GM18520 (cell line): Measurements from ENCODE around the gene ERCC6L2.

Source experiments
- ATAC-seq: cut with Tn5 transposase; IDR thresholded peaks from one replicate; pipeline ENCODE4 v1.9.1; 2021; ENCODE audit not compliant: unreplicated experiment

Gene ERCC6L2

DNA sequence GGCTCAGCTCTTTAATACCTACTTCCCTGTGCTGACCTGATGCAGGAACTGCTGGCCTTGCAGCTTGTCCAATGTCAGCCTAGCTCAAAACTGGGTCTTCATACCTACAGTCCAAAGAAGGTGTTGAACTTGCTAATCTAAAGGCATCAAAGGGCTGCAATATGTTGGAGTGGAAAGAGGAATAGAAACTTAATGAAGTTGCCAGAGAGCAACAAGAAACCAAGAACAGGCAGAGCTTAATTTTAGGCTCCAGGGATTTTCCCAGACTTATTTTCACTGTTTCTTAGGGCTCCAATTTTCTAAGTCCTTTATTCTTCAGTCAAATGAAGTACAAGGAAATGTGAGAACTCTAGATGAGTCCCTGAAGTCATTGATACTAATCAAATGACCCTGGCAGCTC is 17.6 kb upstream of the ERCC6L2 start:
- no peak for ATAC-seq

DNA sequence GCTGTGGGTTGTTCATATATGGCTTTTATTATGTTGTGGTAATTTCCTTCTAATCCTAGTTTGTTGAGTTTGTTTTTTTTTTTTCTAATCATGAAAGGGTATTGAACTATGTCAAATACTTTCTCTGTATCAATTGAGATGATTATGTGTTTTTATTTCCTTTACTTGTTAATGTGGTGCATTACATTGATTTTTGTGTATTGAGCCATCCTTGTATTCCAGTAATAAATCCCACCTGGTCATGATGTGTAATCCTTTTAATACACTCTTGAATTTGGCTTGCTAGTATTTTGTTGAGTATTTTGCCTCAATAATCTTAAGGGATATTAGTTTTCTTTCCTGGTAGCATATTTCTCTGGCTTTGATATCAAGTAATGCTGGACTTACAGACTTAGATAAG is 13.1 kb upstream of the ERCC6L2 start:
- no peak for ATAC-seq

DNA sequence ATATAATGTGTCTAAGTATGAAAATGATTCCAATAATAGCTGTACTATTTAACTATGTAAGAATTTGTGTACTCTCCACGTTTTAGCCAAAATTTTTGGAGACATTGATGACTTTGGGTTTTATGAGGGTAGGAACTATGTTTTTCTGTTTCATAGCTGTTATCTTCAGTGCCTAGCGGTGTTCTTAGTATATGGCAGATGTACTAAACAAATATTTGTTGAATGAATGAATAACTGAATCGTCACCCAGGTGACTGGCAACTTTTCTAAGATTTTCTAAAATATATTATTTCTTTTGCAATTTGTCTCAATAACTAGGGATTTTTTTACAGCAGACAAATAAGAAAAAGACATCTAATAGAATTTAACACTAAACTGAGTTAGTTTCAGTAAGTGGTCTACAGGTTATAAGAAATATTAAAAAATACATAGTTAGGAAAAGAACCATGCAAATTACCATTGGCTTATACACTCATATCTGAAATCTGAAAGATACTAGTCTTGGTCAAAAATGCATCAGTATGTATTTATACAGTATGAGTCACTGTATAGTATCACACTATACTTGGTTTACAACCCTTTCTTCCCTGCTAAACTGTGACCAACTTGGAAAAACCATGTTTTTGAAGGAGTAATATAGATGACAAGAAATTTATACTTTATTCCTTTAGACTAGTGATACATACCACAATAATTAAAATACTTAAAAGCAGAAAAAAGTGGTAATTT is 10.5 kb upstream of the ERCC6L2 start:
- no peak for ATAC-seq

DNA sequence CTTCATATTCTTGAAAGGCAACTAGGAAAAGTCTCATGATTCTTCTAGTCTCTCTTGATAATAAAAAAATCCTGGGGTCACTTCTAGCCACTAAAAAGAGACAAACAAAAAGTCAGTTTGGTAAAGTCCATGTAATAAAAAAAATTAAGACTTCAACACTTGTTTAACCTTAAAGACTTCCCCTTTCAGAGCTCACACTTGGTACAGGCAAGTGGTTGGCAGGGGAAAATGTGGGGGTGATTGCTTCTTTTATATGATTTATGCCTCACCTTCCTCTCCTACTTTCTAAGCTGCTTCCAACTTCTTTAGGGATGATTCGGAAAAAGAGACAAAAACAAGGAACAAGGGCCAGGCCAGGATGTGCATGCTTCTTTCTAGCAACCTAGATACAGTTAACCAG is 5.1 kb upstream of the ERCC6L2 start:
- no peak for ATAC-seq

DNA sequence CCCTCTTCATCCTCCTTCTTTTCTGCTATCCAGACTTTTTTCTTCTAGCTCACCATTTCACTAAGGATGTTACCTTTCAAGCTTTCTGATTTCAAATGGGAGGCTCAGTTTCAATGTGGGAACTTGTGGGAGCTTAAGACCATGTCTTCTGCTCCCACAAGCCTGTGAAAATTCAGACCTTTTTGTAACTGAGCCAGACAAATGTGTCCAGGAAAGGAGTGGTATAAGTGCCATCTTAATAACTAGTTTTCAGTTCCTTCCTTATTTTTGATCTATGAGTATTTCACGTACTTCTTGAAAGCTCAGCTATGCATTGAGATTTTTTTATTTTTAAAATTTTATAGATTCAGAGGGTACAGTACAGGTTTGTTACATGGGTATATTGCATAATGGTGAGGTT is 4.6 kb upstream of the ERCC6L2 start:
- no peak for ATAC-seq

DNA sequence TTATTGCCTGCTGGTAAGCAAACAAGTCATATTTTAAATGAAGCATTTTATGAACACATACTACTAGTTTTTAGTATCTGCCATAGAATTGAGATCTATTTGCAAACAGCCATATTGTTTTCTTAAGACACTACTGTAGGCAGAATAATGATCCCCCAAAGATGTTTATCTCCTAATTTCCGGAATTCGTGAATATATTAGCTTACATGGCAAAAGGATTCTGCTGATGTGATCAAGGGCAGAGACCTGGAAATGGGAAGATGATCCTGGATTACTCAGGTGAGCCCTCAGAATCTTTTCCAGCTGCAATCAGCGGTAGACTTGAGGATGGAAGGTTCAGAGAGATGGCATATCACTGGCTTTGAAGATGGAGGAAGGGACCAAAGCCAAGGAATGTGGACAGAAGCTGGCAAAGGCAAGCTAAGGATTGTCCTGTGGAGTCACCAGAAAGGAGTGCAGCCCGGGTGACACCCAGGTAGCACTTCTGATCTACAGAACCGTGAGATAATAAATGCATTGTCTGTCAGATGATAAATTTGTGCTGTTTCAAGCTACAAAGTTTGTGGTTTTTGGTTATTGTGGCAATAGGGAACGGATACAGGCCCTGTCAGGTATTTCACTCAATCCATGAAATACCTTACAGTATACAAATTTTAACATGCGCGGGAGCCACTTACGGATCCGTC is 1.0 kb upstream of the ERCC6L2 start:
- ATAC-seq: no peak

DNA sequence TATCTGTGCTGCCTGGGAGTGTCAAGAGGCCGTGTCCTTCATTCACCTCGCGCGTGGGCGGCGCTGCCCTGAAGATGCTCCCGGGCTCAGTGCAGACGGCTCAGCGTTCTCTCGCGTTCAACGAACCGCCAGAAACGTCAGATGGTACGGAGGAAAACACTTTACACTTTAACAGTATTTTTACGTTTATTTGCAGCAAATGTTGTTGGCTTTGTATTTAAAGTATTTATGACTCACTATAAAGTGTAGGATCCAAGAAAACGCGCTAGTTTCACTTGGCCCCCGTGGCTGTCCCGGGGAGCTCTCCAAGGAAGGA is 544 bp upstream of the ERCC6L2 start:
- no peak for ATAC-seq

DNA sequence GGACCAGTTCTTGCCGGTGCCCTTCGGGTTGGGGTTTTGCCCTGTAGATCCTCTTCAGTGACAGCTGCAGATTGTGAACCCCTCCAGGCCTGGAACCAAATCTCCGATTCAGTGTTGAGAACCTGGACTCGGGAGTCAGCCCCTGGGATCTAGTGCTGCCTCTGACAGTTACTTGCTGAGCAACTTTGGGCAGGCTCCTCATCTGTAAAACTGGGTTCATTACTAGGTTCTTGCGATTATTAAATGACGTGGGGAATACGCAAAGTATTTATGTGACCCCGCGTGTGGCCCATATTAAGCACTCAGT is 600 bp downstream of the ERCC6L2 start:
- ATAC-seq: no peak

DNA sequence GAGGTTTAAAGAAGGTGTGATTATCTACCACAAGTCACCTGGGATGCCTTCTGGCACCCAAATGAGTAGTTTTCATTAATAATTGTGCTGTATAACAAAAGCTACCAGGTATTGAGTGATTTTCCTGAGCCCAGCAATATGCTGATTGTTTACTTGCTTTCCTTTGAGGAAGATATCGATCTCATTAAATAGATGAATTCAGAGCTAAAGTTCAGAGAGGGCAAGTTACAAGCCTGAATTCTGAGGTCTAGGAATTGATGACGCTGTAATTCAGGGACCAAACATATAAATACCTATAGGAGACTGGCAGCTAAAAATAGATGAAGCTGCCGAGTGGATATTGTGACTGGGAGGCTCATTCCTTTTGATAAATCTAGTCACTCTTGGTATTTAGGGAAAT is 1.1 kb downstream of the ERCC6L2 start:
- no peak for ATAC-seq

DNA sequence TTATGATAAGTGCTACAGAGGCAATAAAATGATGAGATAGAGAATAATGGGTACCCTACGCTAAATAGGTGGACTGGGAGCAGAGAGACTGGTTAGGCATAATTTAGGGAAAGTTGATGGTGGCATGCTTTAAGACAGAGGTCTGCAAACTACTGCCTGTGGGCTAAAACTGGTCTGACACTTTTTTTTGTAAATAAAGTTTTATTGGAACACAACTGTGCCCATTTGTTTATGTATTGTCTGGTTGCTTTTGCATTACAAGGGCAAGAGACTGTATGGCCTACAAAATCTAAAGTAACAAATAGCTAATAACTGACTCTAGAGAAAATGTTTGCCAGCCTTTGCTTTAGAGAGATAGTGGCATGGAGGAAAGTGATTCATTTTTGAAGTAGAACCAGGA is 2.5 kb downstream of the ERCC6L2 start:
- ATAC-seq: no peak

DNA sequence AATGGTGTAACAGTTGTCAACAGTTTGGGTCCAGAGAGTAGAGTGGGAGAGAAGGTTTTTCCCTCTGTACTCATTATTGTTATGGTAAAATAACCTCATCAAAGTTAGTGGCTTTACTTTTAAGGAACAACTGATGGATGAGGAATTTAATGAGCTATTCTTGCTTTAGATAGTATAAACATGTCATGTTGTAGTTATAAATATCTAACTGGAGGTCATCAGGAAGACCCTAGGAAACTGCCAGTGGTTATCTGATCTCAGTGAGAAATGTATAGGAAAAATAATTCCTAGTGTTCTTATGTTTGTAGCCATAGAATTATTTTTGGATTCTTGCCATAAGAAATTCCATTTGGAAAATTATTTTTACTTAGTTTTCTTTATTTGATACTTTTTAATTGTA is 4.1 kb downstream of the ERCC6L2 start:
- ATAC-seq: no peak

DNA sequence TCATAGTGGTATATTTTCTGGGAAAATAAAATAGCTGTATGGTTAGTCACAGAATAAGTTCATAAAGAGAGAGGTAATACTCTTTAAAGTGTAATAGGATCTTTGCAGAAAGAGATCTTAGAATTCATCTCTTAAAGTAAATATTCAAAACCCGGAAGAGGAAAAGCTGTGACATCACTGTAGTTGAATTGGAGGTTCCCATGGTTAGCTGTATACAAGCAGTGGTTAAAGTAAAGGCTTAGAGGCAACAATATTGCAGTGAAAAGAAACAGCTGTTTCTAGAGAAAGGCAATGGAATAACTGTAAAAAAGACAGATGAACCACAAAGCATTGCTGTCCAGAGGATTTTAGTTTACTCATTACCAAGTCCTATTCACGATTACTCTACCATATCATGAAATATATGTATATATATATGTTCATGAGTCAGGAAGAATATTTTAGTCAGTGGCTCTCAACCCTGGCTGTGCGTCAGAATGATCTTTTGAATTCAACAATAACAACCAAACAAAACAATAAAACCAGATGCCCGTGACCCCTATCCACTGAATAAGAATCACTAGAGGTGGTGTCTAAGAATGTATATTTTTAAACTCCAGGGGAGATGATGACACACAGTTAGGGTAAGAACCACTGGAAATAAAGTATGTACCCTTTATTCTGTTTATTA is 4.7 kb downstream of the ERCC6L2 start:
- no peak for ATAC-seq

DNA sequence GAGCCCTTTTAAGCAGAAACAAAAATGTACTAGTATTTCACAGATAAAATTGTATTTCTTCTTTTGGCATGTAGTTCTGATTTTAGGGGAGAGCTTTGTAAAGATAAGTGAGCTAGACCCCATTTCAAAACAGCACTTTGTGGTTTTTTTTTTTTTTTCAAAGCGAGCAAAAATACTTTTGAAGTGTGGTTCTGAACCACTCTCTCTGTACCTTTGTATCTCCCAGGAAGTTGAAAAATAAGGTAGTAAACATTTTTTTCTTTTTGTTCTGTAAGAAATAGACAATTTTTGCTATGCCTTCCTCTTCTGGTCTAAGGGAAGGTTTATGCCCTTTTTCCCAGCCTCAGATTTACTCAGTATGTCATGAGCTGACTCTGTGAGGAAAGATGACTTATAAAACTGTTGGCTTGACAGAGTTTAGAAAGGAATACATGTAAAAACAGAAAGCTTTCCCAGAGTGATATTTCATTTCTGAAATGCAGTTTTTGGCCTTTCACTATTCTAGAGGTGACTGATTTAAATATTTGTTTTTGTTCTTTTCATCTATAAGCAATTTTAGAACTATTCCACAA is 12.5 kb downstream of the ERCC6L2 start:
- no peak for ATAC-seq

DNA sequence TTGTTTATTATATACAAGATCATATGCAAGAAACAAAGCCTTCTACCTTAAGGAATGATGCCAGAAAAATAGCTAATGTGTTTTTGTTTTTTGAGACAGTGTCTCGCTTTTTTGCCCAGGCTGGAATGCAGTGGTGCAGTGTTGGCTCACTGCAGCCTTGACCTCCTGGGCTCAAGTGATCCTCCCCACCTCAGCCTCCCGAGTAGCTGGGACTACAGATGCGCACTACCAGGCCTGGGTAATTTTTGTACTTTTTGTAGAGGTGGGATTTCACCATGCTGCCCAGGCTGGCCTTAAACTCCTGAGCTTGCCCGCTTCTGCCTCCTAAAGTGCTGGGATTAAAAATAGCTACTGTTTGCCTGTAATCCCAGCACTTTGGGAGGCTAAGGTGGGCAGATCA is 15.1 kb downstream of the ERCC6L2 start:
- ATAC-seq: no peak

DNA sequence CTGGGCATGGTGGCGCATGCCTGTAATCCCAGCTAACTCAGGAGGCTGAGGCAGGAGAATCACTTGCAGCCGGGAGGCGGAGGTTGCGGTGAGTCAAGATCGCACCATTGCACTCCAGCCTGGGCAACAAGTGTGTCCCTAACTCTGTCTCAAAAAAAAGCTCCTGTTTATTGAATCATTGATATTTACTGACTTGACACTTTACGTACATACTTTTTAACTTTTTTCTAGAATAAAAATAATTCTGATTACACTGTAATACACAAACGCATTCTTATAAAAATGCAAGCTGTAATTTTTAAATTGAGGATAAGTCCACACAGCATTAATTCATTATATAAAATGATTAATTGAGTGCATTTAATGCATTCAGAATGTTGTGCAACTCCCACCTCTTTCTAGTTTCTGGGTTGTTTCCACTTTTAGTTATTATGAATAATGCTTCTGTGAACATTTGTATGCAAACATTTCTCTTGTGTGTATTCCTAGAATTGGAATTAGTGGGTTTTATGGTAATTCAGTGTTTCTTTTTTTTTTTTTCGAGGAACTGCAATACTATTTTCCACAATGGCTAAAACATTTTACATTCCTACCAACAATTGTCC is 15.7 kb downstream of the ERCC6L2 start:
- ATAC-seq: no peak

DNA sequence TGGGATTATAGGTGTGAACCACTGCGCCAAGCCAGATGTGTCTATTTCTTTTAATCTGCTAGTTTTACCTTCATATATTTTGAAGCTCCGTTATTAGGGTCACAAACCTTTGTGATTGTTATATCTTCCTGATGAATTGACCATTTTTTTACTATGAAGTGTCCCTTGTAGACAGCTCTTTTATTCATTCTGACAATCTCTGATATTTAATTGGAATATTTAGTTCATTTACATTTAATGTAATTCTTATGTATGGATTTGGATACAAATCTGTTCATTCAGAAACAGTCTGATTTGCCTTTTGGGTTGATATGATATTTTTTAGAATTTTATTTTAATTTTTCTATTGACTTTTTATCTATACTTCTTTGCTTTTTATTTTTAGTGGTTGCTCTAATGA is 17.2 kb downstream of the ERCC6L2 start:
- no peak for ATAC-seq

DNA sequence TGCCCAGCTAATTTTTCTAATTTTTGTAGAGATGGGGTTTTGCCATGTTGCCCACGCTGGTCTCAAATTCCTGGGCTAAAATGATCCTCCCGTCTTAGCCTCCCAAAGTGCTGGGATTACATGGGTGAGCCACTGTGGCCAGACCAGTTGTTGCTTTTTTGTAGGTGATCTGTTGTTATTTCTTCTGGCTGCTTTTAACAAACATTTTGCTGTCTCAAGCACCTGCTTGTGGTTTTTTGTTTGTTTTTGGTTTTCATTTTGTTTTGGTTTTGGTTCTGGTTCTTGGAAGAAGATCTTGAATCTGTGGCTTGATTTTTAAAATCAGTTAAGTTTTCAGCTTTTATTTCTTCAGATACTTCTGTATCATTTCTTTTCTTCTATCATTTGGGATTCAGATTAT is 21.1 kb downstream of the ERCC6L2 start:
- ATAC-seq: no peak

DNA sequence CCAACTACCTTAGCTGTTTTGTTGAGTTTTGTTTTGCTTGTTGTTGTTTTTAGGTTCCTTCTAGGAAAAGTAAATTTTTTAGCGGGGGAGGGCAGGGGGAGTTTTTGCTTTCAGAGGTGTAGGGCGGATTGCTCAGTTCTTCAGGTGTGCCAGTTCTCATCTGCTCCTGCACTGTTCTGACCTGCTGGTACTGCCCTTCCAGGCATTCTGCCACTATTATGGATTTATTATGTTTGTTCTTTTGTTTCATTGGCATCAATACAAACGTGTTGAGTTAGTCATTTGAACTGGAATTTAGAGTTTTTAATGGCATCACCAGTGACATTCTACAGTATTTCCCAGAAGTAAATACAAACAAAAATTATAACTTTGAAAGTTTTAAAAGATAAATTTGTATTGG is 26.0 kb downstream of the ERCC6L2 start:
- no peak for ATAC-seq

DNA sequence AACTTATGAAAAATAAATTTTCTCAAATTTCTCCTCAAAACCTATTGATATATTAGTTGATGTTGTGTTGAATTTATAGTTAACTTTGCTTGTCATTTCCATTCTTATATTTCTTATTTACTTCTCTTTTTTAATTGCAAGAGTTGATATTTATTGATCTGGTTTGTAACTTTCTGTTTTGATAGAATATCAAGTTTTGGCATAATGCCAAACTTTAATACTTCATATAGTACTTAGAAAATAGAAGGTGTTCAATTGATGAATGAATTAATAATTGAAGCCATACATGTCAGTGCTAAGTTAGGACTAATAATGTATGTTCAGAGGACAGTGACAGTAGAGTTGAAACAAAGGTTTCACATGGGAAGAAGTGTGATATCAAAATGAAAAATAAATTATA is 27.9 kb downstream of the ERCC6L2 start:
- ATAC-seq: no peak

DNA sequence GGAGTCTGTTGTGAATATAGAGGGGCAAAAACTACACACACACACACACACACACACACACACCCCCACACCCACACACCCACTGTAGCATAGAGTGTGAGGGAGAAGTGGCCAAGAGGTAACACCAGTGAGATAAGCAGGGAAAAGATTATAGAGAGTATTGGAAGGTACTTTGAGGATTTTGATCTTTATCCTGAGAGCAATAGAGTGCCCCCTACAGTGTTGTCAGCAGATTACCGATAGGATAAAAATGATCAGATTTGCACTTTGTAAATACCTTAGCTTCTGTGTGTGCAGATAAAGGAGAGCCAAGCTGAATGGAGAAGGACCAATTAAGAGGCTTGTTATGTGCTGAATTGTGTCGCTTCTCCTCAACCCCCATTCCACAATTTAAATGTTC is 32.3 kb downstream of the ERCC6L2 start:
- ATAC-seq: no peak

DNA sequence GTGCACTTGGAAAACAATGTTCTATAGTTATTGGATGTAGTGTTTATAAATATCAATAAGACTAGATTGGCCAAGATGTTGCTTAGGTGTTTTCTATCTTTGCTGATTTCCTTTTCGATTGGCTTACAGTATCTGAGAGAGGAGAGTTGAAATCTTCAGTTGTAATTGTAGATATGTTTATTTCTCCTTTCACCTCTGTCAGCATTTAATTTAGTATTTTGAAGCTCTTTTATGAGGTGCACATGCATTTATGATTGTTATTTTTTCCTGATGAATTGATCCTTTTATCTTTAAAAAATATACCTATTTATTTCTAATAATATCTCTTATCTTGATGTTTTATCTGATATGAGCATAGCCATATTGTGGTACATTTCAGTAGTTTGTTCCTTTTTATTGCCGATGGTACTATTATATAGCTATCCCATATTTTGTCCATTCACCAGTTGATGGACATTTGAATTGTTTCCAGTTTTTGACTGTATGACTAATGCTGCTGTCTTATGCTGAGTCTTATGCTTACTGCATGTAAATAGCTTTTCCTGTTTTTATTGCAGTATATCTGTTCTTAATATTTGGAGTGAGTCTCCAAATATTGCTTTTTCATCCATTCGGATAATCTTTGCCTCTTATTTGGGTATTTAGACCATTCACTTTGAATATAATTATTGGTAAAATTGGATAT is 34.7 kb downstream of the ERCC6L2 start:
- ATAC-seq: no peak
